CD8-positive, alpha-beta memory T cell (primary cell): ENCODE measurements around the gene MYO5B. TPM values are rescaled to one million over a fixed set of nuclear protein-coding genes. Genes with fewer than 3 reads are reported as not detected.

Experiments
- CTCF ChIA-PET: fragments of 350-600 bp; sonication (Branson Sonifier 250); formaldehyde crosslinking; loops from one replicate; lab custom pipeline; 2021; ENCODE audit warnings: antibody characterized with exemption; lab: Charles Lee
- POLR2A ChIA-PET: fragments of 350-600 bp; sonication (Branson Sonifier 250); formaldehyde crosslinking; loops from one replicate; lab custom pipeline; 2021; ENCODE audit warnings: antibody characterized with exemption; lab: Charles Lee
- DNase-seq, 5 donors: peaks; one replicate each; pipeline versions ENCODE4 v3.0.0 to v3.0.0-alpha.2; 2020 to 2022; ENCODE audit warnings: mixed read lengths in 1 of 5
- H3K27ac ChIP-seq: one replicate; pipeline ENCODE4 v1.7.0; 2013; ENCODE audit warnings: low read depth, mild to moderate bottlenecking, low read length, moderate library complexity
- H3K27me3 ChIP-seq: 2 replicates; pipeline ENCODE4 v1.7.0; 2013; ENCODE audit warnings: low read length, mild to moderate bottlenecking; ENCODE audit not compliant: insufficient read depth, poor library complexity, severe bottlenecking
- H3K36me3 ChIP-seq: 2 replicates; pipeline ENCODE4 v1.7.0; 2013; ENCODE audit warnings: mild to moderate bottlenecking, low read length, moderate library complexity; ENCODE audit not compliant: insufficient read depth
- H3K4me1 ChIP-seq: 2 replicates; pipeline ENCODE4 v1.7.0; 2013; ENCODE audit warnings: mild to moderate bottlenecking, low read length, moderate library complexity; ENCODE audit not compliant: insufficient read depth
- H3K4me3 ChIP-seq: 2 replicates; pipeline ENCODE4 v1.7.0; 2013; ENCODE audit warnings: mild to moderate bottlenecking, low read length
- H3K9me3 ChIP-seq: 2 replicates; pipeline ENCODE4 v1.7.0; 2013; ENCODE audit warnings: mild to moderate bottlenecking, low read length
- H3K27ac Mint-ChIP-seq, 8 donors: one replicate each; pipeline ENCODE4 v1.8.0; 2020 to 2021; ENCODE audit warnings: mixed read lengths in 8 of 8, mild to moderate bottlenecking in 6 of 8, inconsistent platforms in 3 of 8, moderate library complexity in 3 of 8
- H3K27me3 Mint-ChIP-seq, 2 donors: one replicate each; pipeline ENCODE4 v1.8.0; 2020 to 2021; ENCODE audit warnings: mixed read lengths in 2 of 2, mild to moderate bottlenecking in 1 of 2, moderate library complexity in 1 of 2
- H3K36me3 Mint-ChIP-seq, 3 donors: one replicate each; pipeline ENCODE4 v1.8.0; 2020 to 2021; ENCODE audit warnings: mixed read lengths in 3 of 3, inconsistent platforms in 1 of 3, mild to moderate bottlenecking in 1 of 3
- H3K4me1 Mint-ChIP-seq, 3 donors: one replicate each; pipeline ENCODE4 v1.8.0; 2020 to 2021; ENCODE audit warnings: mixed read lengths in 3 of 3, inconsistent platforms in 1 of 3, mild to moderate bottlenecking in 1 of 3
- H3K4me3 Mint-ChIP-seq, 7 donors: one replicate each; pipeline ENCODE4 v1.8.0; 2020 to 2021; ENCODE audit warnings: mixed read lengths in 7 of 7, mild to moderate bottlenecking in 6 of 7, moderate library complexity in 4 of 7, inconsistent platforms in 2 of 7
- H3K9me3 Mint-ChIP-seq, 5 donors: one replicate each; pipeline ENCODE4 v1.8.0; 2020 to 2022; ENCODE audit warnings: mixed read lengths in 5 of 5, mild to moderate bottlenecking in 3 of 5, moderate library complexity in 2 of 5, inconsistent platforms in 1 of 5
- polyA plus RNA-seq: library from polyadenylated mRNA; unstranded; fragments of 300-500 nt; fragmentation: Illumina TruSeq; gene quantifications from one replicate; pipeline ENCODE4 v1.2.3, GENCODE V29; 2021
- total RNA-seq, 2 experiments: library from RNA; stranded (reverse); gene quantifications; one replicate each; pipeline ENCODE4 v1.2.3, GENCODE V29; 2021

MYO5B gene
- total and polyA plus RNA-seq, 3 experiments from 2014 or later: 0.07 to 0.11 TPM; not detected in 1

DNA sequence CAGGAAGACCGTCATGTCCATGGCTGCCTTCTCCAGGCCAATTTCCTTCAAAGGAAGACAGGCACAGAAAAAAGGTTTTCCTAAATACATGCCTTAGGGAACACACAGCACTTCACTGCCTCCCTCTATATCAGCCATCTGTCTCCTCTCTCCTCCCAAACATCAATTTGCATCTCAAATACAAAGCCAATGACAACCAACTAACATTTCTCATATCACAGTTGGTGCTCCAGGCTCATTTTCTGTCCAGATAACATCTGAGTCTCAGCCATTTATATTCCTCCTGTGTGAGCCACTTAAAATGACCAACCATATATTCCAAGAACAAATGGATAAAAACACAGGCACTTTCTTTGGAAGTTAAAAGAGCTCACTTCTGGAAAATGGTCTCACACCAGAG is 319.2 kb downstream of the MYO5B start:
- Histone ChIP-seq H3K4me1 (no peaks in the 10 kb centered on the region), H3K36me3 (no peaks in the 10 kb centered on the region), H3K27ac (no peak overlapping the region), H3K4me3 (no peak overlapping the region), H3K27me3 (peaks cover 5% of the 10 kb centered on the region), H3K9me3 (no peaks in the 10 kb centered on the region)
- no peaks in the 10 kb centered on the region for H3K9me3 Mint-ChIP-seq
- H3K27me3 Mint-ChIP-seq: peaks cover 14 to 25% of the 10 kb centered on the region in 2 donors
- no peaks in the 10 kb centered on the region for H3K4me1 Mint-ChIP-seq
- ChIA-PET POLR2A (no interaction called here), CTCF (no interaction called here)
- H3K27ac Mint-ChIP-seq: no peak overlapping the region
- DNase-seq: no peak
- H3K36me3 Mint-ChIP-seq: no peaks in the 10 kb centered on the region
- H3K4me3 Mint-ChIP-seq: no peak overlapping the region

GRCh38 chr18:49875155-49875554 is 319.8 kb downstream of the MYO5B start:
- H3K36me3 Mint-ChIP-seq: no peaks in the 10 kb centered on the region
- CTCF ChIA-PET: no interaction called here
- POLR2A ChIA-PET: no interaction called here
- no peak for DNase-seq
- no peak overlapping the region for H3K4me3 ChIP-seq
- no peaks in the 10 kb centered on the region for H3K4me1 Mint-ChIP-seq
- H3K27me3 ChIP-seq: peaks cover 5% of the 10 kb centered on the region
- no peak overlapping the region for H3K27ac Mint-ChIP-seq
- peaks cover 13 to 23% of the 10 kb centered on the region in 2 donors for H3K27me3 Mint-ChIP-seq
- H3K9me3 ChIP-seq: no peaks in the 10 kb centered on the region
- no peaks in the 10 kb centered on the region for H3K9me3 Mint-ChIP-seq
- H3K27ac ChIP-seq: no peak overlapping the region
- H3K4me1 ChIP-seq: no peaks in the 10 kb centered on the region
- H3K4me3 Mint-ChIP-seq: no peak overlapping the region
- H3K36me3 ChIP-seq: no peaks in the 10 kb centered on the region

GRCh38 chr18:49874238-49874637 is 320.7 kb downstream of the MYO5B start:
- Histone ChIP-seq H3K9me3 (no peaks in the 10 kb centered on the region), H3K27ac (no peak overlapping the region), H3K4me3 (no peak overlapping the region), H3K27me3 (peaks cover 5% of the 10 kb centered on the region), H3K36me3 (no peaks in the 10 kb centered on the region), H3K4me1 (no peaks in the 10 kb centered on the region)
- ChIA-PET CTCF (interaction anchor here (1.2 kb wide), 1 partner anchor 13 kb away, joined by 3 read pairs; no protein-coding TSS in a partner anchor), POLR2A (no interaction called here)
- Mint-ChIP-seq H3K36me3 (no peaks in the 10 kb centered on the region), H3K27me3 (peaks cover 9 to 15% of the 10 kb centered on the region in 2 donors), H3K27ac (no peak overlapping the region), H3K4me1 (no peaks in the 10 kb centered on the region), H3K9me3 (no peaks in the 10 kb centered on the region), H3K4me3 (no peak overlapping the region)
- DNase-seq: no peak

DNA sequence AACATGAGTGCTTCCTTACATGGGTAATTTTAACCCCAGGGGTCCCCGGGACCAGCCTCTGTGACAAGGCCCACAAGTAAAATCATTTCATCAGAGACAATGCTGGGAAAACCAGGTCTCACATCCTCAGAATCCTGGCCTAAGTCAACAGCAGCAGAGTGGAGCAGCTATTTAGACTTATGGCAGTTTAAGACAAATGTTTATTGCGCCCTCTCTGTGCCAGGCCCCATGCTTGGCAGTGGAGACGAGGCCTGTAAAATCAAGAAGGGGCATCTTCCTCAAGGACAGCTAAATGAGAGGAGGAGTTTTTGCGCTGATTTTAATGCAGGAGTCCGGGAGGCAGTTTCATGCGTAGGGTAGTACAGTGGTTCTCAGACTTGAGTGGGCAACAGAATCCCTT is 325.6 kb downstream of the MYO5B start:
- H3K9me3 Mint-ChIP-seq: no peaks in the 10 kb centered on the region
- H3K27me3 ChIP-seq: no peaks in the 10 kb centered on the region
- no peak overlapping the region for H3K27ac ChIP-seq
- no peaks in the 10 kb centered on the region for H3K4me1 Mint-ChIP-seq
- H3K4me1 ChIP-seq: no peaks in the 10 kb centered on the region
- no peak overlapping the region for H3K4me3 ChIP-seq
- H3K36me3 Mint-ChIP-seq: no peaks in the 10 kb centered on the region
- peaks cover 7 to 14% of the 10 kb centered on the region in 2 donors for H3K27me3 Mint-ChIP-seq
- ChIA-PET CTCF (interaction anchor here (1.2 to 1.5 kb wide), 2 partner anchors 10 to 85 kb away, joined by 3 to 9 read pairs; no protein-coding TSS in a partner anchor), POLR2A (no interaction called here)
- no peak for DNase-seq
- H3K36me3 ChIP-seq: no peaks in the 10 kb centered on the region
- no peaks in the 10 kb centered on the region for H3K9me3 ChIP-seq
- no peak overlapping the region for H3K4me3 Mint-ChIP-seq
- H3K27ac Mint-ChIP-seq: peak overlapping the region in 1 of 8 donors; percentile 36

GRCh38 chr18:49866680-49867079 is 328.3 kb downstream of the MYO5B start:
- no peak overlapping the region for H3K27ac Mint-ChIP-seq
- Histone ChIP-seq H3K4me1 (no peaks in the 10 kb centered on the region), H3K4me3 (no peak overlapping the region), H3K36me3 (no peaks in the 10 kb centered on the region), H3K27ac (no peak overlapping the region), H3K27me3 (no peaks in the 10 kb centered on the region), H3K9me3 (no peaks in the 10 kb centered on the region)
- H3K9me3 Mint-ChIP-seq: no peaks in the 10 kb centered on the region
- CTCF ChIA-PET: interaction anchor here (1.8 kb wide), 1 partner anchor 9 kb away, joined by 5 read pairs; no protein-coding TSS in a partner anchor
- no peaks in the 10 kb centered on the region for H3K4me1 Mint-ChIP-seq
- DNase-seq: no peak
- POLR2A ChIA-PET: no interaction called here
- no peaks in the 10 kb centered on the region for H3K36me3 Mint-ChIP-seq
- no peak overlapping the region for H3K4me3 Mint-ChIP-seq
- H3K27me3 Mint-ChIP-seq: peaks cover 11 to 27% of the 10 kb centered on the region in 2 donors

DNA sequence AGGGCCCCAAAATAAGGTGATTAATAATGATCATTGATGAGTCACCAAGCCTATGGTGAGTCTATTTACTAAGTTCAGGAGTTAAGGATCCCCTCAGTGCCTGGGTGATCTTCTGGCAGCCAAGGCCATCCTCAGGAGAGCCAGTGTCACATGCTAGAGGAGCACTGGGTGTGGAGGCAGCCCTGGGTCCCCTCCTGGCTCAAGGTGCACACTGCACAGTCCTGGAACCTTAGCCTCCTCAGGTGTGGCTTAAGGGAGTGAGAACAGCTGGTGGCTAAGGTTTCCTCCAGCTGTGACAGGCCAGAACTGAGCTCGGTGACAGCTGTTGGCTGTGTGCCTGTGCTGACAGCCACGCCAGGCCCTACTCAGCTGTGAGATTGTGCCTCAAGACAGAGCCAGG is 329.5 kb downstream of the MYO5B start:
- CTCF ChIA-PET: interaction anchor here (1.4 kb wide), 1 partner anchor 355 kb away, joined by 3 read pairs; no protein-coding TSS in a partner anchor
- Histone ChIP-seq H3K27me3 (no peaks in the 10 kb centered on the region), H3K9me3 (no peaks in the 10 kb centered on the region), H3K36me3 (no peaks in the 10 kb centered on the region), H3K4me3 (no peak overlapping the region), H3K4me1 (no peaks in the 10 kb centered on the region), H3K27ac (no peak overlapping the region)
- H3K36me3 Mint-ChIP-seq: no peaks in the 10 kb centered on the region
- no peaks in the 10 kb centered on the region for H3K9me3 Mint-ChIP-seq
- POLR2A ChIA-PET: no interaction called here
- no peak for DNase-seq
- H3K27me3 Mint-ChIP-seq: peaks cover 11 to 28% of the 10 kb centered on the region in 2 donors
- H3K4me1 Mint-ChIP-seq: no peaks in the 10 kb centered on the region
- peak overlapping the region in 1 of 8 donors; percentile 27 for H3K27ac Mint-ChIP-seq
- H3K4me3 Mint-ChIP-seq: no peak overlapping the region

- H3K27ac Mint-ChIP-seq: no peak overlapping the region
- H3K9me3 Mint-ChIP-seq: no peaks in the 10 kb centered on the region
- ChIA-PET CTCF (interaction anchor here (1.2 kb wide), 1 partner anchor 354 kb away, joined by 5 read pairs; no protein-coding TSS in a partner anchor), POLR2A (no interaction called here)
- H3K36me3 Mint-ChIP-seq: no peaks in the 10 kb centered on the region
- peaks cover 11 to 28% of the 10 kb centered on the region in 2 donors for H3K27me3 Mint-ChIP-seq
- H3K4me1 ChIP-seq: no peaks in the 10 kb centered on the region
- H3K27ac ChIP-seq: no peak overlapping the region
- no peak overlapping the region for H3K4me3 ChIP-seq
- no peaks in the 10 kb centered on the region for H3K27me3 ChIP-seq
- no peaks in the 10 kb centered on the region for H3K36me3 ChIP-seq
- H3K9me3 ChIP-seq: no peaks in the 10 kb centered on the region
- no peak overlapping the region for H3K4me3 Mint-ChIP-seq
- DNase-seq: no peak
- H3K4me1 Mint-ChIP-seq: no peaks in the 10 kb centered on the region
These were observed 331.0 kb downstream of the MYO5B start for GRCh38 chr18:49863769-49864621.

GRCh38 chr18:49862656-49863385 is 332.1 kb downstream of the MYO5B start:
- H3K9me3 Mint-ChIP-seq: no peaks in the 10 kb centered on the region
- no peaks in the 10 kb centered on the region for H3K36me3 Mint-ChIP-seq
- H3K27me3 Mint-ChIP-seq: peaks cover 11 to 28% of the 10 kb centered on the region in 2 donors
- ChIA-PET CTCF (interaction anchor here (0.9 to 5.5 kb wide), 8 partner anchors 8 to 354 kb away, joined by 3 to 100 read pairs (median 3); no protein-coding TSS in a partner anchor), POLR2A (no interaction called here)
- no peaks in the 10 kb centered on the region for H3K4me1 ChIP-seq
- no peak overlapping the region for H3K4me3 ChIP-seq
- no peak overlapping the region for H3K27ac Mint-ChIP-seq
- H3K36me3 ChIP-seq: no peaks in the 10 kb centered on the region
- H3K4me1 Mint-ChIP-seq: peaks cover 0 to 3% (median 2%) of the 10 kb centered on the region in 3 donors
- no peak for DNase-seq
- H3K4me3 Mint-ChIP-seq: no peak overlapping the region
- H3K27me3 ChIP-seq: no peaks in the 10 kb centered on the region
- H3K9me3 ChIP-seq: no peaks in the 10 kb centered on the region
- H3K27ac ChIP-seq: no peak overlapping the region
